HG03442 (cell line): ENCODE measurements around the gene SLC39A12.
A peak's percentile ranks its signal among the peaks of the same experiment; 100 is the strongest.

Experiments used
- ATAC-seq: cut with Tn5 transposase; IDR thresholded peaks from one replicate; pipeline ENCODE4 v1.9.1; 2021; ENCODE audit warnings: mild to moderate bottlenecking, moderate library complexity; ENCODE audit not compliant: unreplicated experiment

SLC39A12 gene

GRCh38 chr10:17961551-17962422 lies 10.1 kb downstream of the SLC39A12 start:
- ATAC-seq: no peak

GRCh38 chr10:17963431-17963830 lies 11.7 kb downstream of the SLC39A12 start:
- no peak for ATAC-seq

GRCh38 chr10:17965649-17966235 lies 14.0 kb downstream of the SLC39A12 start:
- no peak for ATAC-seq

GRCh38 chr10:17974505-17974904 lies 22.8 kb downstream of the SLC39A12 start:
- ATAC-seq: no peak

- no peak for ATAC-seq
These were observed 29.3 kb downstream of the SLC39A12 start for GRCh38 chr10:17980846-17981565.

- no peak for ATAC-seq
These were observed 30.2 kb downstream of the SLC39A12 start for GRCh38 chr10:17981766-17982380.

- ATAC-seq: peak; percentile 98
These were observed 32.3 kb downstream of the SLC39A12 start for GRCh38 chr10:17984056-17984455.

GRCh38 chr10:17984563-17984962 lies 32.8 kb downstream of the SLC39A12 start:
- ATAC-seq: no peak

GRCh38 chr10:17989908-17990767 lies 38.4 kb downstream of the SLC39A12 start:
- ATAC-seq: peak; percentile 90

GRCh38 chr10:17992266-17992665 lies 40.5 kb downstream of the SLC39A12 start:
- ATAC-seq: no peak

- no peak for ATAC-seq
These were observed 41.6 kb downstream of the SLC39A12 start for GRCh38 chr10:17993361-17993760.

- no peak for ATAC-seq
These were observed 48.9 kb downstream of the SLC39A12 start for GRCh38 chr10:18000601-18001000.

- ATAC-seq: no peak
These were observed 53.7 kb downstream of the SLC39A12 start for GRCh38 chr10:18005445-18005780.

- ATAC-seq: no peak
These were observed 54.2 kb downstream of the SLC39A12 start for GRCh38 chr10:18005781-18006456.

- no peak for ATAC-seq
These were observed 57.3 kb downstream of the SLC39A12 start for GRCh38 chr10:18008986-18009385.

GRCh38 chr10:18010050-18010449 lies 58.3 kb downstream of the SLC39A12 start:
- ATAC-seq: no peak

- ATAC-seq: no peak
These were observed 68.8 kb downstream of the SLC39A12 start for GRCh38 chr10:18020523-18020922.

GRCh38 chr10:18021725-18022480 lies 70.2 kb downstream of the SLC39A12 start:
- ATAC-seq: no peak
